ENCODE results near the gene ACTR5.

The ACTR5 gene

DNA sequence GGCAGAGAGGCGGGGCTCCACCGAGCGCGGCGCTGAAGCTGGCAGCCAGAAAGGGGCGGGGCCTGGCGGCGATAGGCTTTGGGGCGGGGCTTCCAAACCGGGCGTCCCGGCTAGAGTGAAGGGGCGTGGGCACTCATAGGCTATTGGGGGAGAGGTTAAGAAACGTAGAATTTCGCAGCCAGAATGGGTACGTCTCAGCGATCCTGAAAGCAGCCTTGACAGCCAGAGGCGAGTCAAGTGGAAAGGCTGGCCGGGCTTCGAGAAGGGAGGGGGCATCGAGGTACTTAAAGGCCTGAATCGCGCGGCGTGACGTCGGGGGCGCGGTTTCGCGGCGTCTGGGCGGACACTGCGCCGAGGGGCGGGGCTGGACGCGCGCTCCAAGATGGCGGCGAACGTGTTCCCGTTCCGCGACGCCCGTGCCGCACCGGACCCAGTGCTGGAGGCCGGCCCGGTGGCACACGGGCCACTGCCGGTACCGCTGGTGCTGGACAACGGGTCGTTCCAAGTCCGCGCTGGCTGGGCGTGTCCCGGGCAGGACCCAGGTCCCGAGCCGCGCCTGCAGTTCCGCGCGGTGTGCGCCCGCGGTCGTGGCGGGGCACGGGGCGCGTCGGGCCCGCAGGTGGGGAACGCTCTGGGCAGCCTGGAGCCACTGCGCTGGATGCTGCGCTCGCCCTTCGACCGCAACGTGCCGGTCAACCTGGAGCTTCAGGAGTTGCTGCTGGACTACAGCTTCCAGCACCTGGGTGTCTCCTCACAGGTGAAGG is at the start of gene ACTR5:
ACTR5 (plus strand) TSS at position 364 of the 764 bp plus-strand sequence; CDS start at position 383, 19 bp downstream.
- DNase-seq, result peak; percentile 97

DNA sequence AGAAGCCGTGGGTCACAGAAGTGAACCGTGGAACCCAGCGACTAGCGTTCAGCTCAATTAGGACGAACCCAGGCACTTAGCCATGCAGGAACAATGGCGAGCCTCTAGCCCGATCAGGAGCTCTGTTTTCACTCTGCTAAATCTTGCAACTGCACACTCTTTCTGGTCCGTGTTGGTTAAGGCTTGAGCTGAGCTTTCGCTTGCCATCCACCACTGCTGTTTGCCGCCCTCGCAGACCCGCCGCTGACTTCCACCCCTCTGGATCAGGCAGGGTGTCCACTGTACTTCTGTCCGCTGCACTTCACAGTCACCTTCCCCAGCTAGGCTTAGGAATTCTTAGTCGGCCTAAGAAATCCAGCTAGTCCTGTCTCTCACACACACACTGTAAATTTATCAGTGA is 49.7 kb upstream of the ACTR5 start:
- no peak for DNase-seq

GRCh38 chr20:38700141-38700540 is 48.1 kb upstream of the ACTR5 start:
- no peak for DNase-seq

- DNase-seq, result no peak
Observed at GRCh38 chr20:38700926-38701325, 47.3 kb upstream of the ACTR5 start.

- DNase-seq, result no peak
Observed at GRCh38 chr20:38703526-38703925, 44.7 kb upstream of the ACTR5 start.

GRCh38 chr20:38704136-38704535 is 44.1 kb upstream of the ACTR5 start:
- no peak for DNase-seq

DNA sequence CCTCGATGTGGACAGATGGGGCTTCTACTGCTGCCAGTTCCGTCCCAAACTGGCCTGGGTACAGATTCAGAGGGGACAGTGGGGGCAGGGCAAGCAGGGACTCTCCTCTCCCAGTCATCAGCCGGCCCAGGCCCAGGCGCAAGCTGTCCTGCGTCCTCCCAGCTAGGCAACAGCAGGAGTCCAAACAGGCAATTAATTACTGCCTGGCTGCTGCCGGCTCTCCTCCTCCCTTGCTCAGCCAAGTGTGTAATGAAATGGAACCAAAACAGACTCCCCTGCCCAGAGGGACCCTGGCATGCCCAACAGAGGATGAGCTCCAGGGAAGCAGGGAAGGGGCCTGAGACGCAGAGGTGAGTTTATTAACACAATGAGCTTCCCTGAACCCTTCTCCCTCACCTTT is 41.8 kb upstream of the ACTR5 start:
- no peak for DNase-seq

GRCh38 chr20:38714308-38714707 is 34.0 kb upstream of the ACTR5 start:
- DNase-seq, result no peak

DNA sequence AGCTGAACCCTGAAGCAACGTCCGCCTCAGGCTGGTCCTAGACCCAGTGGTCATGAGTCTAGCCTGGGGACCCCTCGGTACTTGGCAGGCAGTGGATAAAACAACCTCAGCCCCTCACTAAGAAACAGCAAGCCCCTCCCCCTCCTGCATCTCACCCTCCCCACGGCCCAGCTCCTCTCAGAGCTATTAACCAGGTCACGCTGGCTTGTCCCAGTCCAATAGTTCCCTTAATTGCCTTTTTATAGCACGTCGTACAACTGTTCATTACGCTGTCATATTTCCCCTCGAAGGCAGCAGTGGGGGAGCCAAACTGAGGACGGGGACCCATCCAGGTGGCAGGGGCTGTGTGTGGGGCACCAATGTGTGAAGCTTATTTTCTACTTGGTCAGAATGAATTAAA is 32.6 kb upstream of the ACTR5 start:
- DNase-seq, result no peak

DNA sequence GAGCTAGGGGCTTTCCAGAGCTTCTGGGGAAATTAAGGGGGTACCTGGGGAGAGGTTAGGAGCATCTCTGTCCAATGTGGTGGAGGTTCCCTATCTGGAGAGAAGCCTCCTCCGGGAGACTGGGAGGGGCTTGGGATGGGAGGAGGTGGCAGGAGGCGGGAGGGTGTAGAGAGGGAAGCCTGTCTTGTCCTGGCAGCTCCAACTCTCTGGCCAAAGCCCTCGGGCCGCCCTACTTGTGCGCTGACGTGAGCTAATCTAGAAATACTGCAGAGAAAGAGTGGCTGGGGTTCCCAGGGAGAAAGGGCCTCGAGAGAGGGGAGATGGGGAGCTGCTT is 25.6 kb upstream of the ACTR5 start:
- DNase-seq, result no peak

GRCh38 chr20:38723017-38723847 is 25.0 kb upstream of the ACTR5 start:
- no peak for DNase-seq

- no peak for DNase-seq
Observed at GRCh38 chr20:38723848-38724625, 24.2 kb upstream of the ACTR5 start, which contains the start of gene SLC32A1. SLC32A1 (plus strand) TSS chr20:38724486; CDS start chr20:38724725, 239 bp downstream.

DNA sequence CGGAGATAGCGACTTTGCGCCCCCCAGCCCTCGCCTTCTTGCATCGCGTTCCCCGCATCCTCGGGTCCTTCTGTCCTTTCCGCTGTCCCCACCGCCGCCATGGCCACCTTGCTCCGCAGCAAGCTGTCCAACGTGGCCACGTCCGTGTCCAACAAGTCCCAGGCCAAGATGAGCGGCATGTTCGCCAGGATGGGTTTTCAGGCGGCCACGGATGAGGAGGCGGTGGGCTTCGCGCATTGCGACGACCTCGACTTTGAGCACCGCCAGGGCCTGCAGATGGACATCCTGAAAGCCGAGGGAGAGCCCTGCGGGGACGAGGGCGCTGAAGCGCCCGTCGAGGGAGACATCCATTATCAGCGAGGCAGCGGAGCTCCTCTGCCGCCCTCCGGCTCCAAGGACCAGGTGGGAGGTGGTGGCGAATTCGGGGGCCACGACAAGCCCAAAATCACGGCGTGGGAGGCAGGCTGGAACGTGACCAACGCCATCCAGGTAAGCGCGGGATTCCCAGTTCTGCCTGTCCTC is 23.6 kb upstream of the ACTR5 start:
- no peak for DNase-seq

DNA sequence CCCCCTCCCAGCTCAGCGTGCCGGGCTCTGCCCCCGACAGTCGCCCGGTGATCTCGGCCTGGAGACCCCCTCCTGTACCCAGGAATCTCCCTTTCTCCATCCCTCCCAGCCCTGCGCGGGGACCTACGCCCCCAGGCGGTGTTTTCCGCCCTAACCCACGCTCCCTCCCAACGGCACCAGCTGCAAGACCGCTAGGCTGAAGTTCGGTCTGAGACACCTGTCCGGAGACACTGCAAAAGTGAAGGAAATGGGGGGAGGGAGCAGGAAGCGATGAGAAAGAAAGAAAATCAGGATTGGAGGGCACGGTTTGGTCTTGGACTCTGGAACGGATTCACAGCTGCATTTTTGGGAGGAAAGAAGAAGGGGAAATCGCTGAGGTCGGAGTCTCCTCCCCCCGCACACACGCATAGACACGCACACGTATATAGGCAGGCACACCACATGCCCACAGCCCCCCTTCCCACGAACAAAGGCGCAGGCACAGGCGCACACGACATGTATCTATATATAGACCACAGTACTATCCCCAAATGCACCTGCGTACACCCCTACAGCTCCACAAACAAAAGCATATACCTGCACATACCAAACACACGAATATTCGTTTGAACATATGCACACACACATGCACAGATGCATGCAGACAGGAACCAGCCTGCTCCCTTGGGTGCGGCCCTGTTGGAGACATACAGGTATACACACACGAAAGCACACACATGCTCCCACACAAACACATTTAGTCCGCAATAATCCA is 22.9 kb upstream of the ACTR5 start:
- no peak for DNase-seq

DNA sequence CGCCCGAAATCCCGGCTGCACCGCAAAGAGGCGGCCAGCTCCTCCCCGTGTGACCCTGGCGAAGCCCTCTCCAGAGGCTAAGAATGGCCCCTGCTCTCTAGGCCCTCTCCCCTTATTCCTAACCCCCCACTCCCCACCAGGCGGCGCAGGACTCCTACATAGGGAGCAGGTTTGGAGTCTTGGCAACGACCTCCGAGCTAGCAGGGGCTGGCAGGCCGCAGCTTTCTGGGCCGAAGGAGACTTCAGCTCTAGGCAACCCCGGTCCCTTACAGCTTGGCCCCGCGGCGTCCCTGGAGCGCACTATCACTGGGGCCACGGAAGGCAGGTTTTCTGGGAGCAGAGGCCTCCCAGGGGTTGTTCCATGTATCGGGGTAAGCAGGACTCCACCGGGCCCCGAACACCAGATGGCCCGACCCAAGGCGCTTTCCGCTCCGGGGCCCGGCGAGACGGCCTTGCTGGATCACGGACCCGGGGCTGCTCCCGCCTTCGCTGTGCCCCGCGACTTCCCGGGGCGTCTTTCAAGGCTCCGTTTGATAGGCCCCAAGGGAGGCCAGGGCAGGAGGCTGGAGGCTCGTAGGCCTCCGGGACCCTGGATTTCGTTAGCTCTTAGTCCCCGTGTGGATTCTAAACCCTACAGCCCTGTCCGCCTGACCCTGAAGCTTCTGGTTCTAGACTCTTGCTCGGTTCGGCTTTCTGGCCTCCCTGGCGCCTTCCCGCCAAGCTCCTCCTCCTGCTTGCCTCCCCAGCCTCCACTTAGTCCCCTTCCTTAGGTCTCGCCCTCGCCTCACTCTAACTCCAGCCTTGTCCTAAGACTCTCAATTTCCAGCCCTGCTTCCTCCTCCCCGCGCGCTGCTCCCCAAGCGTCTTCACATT is 22.1 kb upstream of the ACTR5 start:
- peak; percentile 46 for DNase-seq

DNA sequence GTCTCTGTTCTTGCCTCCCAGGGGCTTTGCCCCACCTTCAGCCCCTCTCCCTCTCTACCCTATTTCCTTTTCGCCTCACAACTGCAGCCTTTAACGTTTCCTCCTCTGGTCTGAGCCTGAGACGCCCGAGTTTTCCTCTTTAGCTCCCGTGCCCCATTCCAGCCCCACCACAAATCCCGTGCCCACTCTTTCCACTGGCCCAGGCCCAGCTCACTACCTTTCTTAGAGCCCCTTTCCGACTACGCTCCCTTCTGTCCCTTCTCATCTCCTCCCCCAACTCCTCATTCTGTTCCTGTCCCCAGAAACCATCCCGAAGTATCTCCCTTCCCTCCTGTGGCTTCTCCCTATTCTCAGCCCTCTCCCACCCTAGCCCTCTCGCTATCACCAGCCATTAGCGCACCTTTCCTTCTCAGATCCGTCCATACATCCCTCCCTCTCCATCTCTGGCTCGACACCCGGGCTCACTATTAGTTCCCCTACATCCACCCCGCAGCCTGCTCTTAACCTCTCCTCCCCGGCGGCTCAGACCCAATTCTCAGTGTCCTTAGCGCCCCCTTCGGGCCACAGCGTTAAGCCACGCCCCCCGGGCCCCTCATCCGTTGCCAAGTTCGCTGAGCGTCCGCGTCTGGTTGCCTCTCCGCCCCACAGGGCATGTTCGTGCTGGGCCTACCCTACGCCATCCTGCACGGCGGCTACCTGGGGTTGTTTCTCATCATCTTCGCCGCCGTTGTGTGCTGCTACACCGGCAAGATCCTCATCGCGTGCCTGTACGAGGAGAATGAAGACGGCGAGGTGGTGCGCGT is 21.3 kb upstream of the ACTR5 start:
- peak; percentile 55 for DNase-seq

- no peak for DNase-seq
Observed at GRCh38 chr20:38727607-38728190, 20.6 kb upstream of the ACTR5 start.

GRCh38 chr20:38728191-38728781 is 20.0 kb upstream of the ACTR5 start:
- no peak for DNase-seq

GRCh38 chr20:38728911-38729642 is 19.2 kb upstream of the ACTR5 start:
- peak; percentile 20 for DNase-seq
